ENCODE results near the gene KLHL36. TPM values are rescaled to one million over a fixed set of nuclear protein-coding genes. Genes with fewer than 3 reads are reported as not detected.

Gene KLHL36
- total and polyA plus RNA-seq, 9 of the 15 experiments (the other 6 are each of a cell fraction or from before 2014, with no cell fraction given), result 2.1 to 51.2 (median 18.5) TPM

DNA sequence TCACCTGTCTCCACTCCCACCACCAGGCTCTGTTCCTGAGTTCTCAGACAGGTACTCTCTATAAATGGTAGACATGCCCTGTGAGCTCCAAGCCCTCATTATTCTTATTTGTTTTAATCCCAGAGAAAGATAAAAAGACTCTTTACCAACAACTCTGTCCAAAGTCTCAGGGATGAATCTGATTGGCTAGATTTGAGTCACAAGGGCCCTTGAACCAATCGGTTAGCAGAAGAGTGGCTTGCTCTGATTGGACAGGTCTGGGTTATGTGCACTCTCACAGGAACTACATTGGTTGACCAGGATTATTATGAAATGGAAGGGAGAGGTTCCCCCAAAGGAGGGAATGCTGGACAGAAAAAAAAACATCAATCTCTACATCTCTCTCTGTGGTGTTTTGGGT is 37.9 kb upstream of the KLHL36 start (continued):
- no peak for TF ChIP-seq MGA (IDR thresholded peaks at IDR 0.05)
- TF ChIP-seq NELFE (IDR thresholded peaks at IDR 0.05; ENCODE audit: insufficient read depth, insufficient read length), result no peak
- TF ChIP-seq, protein P1, sequence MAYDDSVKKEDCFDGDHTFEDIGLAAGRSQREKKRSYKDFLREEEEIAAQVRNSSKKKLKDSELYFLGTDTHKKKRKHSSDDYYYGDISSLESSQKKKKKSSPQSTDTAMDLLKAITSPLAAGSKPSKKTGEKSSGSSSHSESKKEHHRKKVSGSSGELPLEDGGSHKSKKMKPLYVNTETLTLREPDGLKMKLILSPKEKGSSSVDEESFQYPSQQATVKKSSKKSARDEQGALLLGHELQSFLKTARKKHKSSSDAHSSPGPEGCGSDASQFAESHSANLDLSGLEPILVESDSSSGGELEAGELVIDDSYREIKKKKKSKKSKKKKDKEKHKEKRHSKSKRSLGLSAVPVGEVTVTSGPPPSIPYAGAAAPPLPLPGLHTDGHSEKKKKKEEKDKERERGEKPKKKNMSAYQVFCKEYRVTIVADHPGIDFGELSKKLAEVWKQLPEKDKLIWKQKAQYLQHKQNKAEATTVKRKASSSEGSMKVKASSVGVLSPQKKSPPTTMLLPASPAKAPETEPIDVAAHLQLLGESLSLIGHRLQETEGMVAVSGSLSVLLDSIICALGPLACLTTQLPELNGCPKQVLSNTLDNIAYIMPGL (CRISPR knock-in tag; IDR thresholded peaks at IDR 0.05), result no peak
- TF ChIP-seq RBM25 (IDR thresholded peaks at IDR 0.05; ENCODE audit: low read depth, low read length, severe bottlenecking), result peak; percentile 29
- no peak for TF ChIP-seq SRSF1 (IDR thresholded peaks at IDR 0.05; ENCODE audit: low read depth, low read length)
- TF ChIP-seq, protein P2, sequence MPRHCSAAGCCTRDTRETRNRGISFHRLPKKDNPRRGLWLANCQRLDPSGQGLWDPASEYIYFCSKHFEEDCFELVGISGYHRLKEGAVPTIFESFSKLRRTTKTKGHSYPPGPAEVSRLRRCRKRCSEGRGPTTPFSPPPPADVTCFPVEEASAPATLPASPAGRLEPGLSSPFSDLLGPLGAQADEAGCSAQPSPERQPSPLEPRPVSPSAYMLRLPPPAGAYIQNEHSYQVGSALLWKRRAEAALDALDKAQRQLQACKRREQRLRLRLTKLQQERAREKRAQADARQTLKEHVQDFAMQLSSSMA (CRISPR knock-in tag; IDR thresholded peaks at IDR 0.05), result no peak
- peak; percentile 55 for TF ChIP-seq NFYB (IDR thresholded peaks at IDR 0.05; ENCODE audit: extremely low read depth, insufficient read length)
- TF ChIP-seq NFIC (IDR thresholded peaks at IDR 0.05), result no peak
- no peak for TF ChIP-seq EHMT2 (IDR thresholded peaks at IDR 0.05)
- TF ChIP-seq, protein P3, sequence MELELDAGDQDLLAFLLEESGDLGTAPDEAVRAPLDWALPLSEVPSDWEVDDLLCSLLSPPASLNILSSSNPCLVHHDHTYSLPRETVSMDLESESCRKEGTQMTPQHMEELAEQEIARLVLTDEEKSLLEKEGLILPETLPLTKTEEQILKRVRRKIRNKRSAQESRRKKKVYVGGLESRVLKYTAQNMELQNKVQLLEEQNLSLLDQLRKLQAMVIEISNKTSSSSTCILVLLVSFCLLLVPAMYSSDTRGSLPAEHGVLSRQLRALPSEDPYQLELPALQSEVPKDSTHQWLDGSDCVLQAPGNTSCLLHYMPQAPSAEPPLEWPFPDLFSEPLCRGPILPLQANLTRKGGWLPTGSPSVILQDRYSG (tag; conservative IDR thresholded peaks at IDR 0.05; ENCODE audit: low read depth), result no peak
- TF ChIP-seq RAD21 (CRISPR knock-in tag; conservative IDR thresholded peaks at IDR 0.05 in 1 of 2, IDR thresholded peaks at IDR 0.05 in 1 of 2), result no peak
- no peak for TF ChIP-seq SPI1 (IDR thresholded peaks at IDR 0.05; ENCODE audit: borderline replicate concordance, low read depth, low read length)
- no peak for TF ChIP-seq ZFP36 (IDR thresholded peaks at IDR 0.05; ENCODE audit: low read depth, low read length, partially characterized antibody)
- no peak for TF ChIP-seq HCFC1 (IDR thresholded peaks at IDR 0.05; ENCODE audit: low read depth, low read length)
